CD4-positive, alpha-beta T cell treated with Interferon alpha-2 for 1 hour (primary cell): ENCODE measurements around the gene RNF220.

Source experiments
- DNase-seq, 2 donors: peaks; one replicate each; pipeline ENCODE4 v3.0.0-alpha.2; 2020 to 2022

The RNF220 gene

GRCh38 chr1:44405031-44405797, at the start of gene RNF220:
TSS of gene RNF220 (plus strand) at chr1:44405255.
- DNase-seq, result peak; percentile 49 to 64

- no peak for DNase-seq
Measured at GRCh38 chr1:44355582-44356305, 49.3 kb upstream of the RNF220 start.

GRCh38 chr1:44357710-44358109, 47.3 kb upstream of the RNF220 start:
- no peak for DNase-seq

- no peak for DNase-seq
Measured at GRCh38 chr1:44359234-44359935, 45.7 kb upstream of the RNF220 start.

- DNase-seq, result no peak
Measured at GRCh38 chr1:44361478-44361877, 43.6 kb upstream of the RNF220 start.

- DNase-seq, result no peak
Measured at GRCh38 chr1:44366371-44366975, 38.6 kb upstream of the RNF220 start.

GRCh38 chr1:44367944-44368343, 37.1 kb upstream of the RNF220 start:
- no peak for DNase-seq

- DNase-seq, result no peak
Measured at GRCh38 chr1:44368471-44369151, 36.4 kb upstream of the RNF220 start.

GRCh38 chr1:44371206-44371605, 33.8 kb upstream of the RNF220 start:
- no peak for DNase-seq

GRCh38 chr1:44375547-44375946, 29.5 kb upstream of the RNF220 start:
- no peak for DNase-seq

- DNase-seq, result peak; percentile 44 to 49
Measured at GRCh38 chr1:44377925-44378784, 26.9 kb upstream of the RNF220 start.

GRCh38 chr1:44380666-44381177, 24.3 kb upstream of the RNF220 start:
- DNase-seq, result no peak

- DNase-seq, result no peak
Measured at GRCh38 chr1:44388551-44388950, 16.5 kb upstream of the RNF220 start.

- DNase-seq, result no peak
Measured at GRCh38 chr1:44389437-44389836, 15.6 kb upstream of the RNF220 start.

- DNase-seq, result no peak
Measured at GRCh38 chr1:44390277-44390676, 14.8 kb upstream of the RNF220 start.

GRCh38 chr1:44401256-44402228, 3.5 kb upstream of the RNF220 start:
- DNase-seq, result no peak

- DNase-seq, result peak; percentile 1 to 39
Measured at GRCh38 chr1:44405798-44406736, 1.0 kb downstream of the RNF220 start.

- peak; percentile 14 to 17 for DNase-seq
Measured at GRCh38 chr1:44406737-44407429, 1.8 kb downstream of the RNF220 start.
